Central memory CD4-positive, alpha-beta T cell (primary cell): ENCODE data around the gene LPP.

Experiments
- DNase-seq: peaks from one replicate; pipeline ENCODE4 v3.0.0; 2022

LPP gene

GRCh38 chr3:188573291-188573940 lies 419.5 kb downstream of the LPP start:
- DNase-seq: no peak

- no peak for DNase-seq
Measured at GRCh38 chr3:188573956-188574355, 420.0 kb downstream of the LPP start.

GRCh38 chr3:188574885-188575284 lies 420.9 kb downstream of the LPP start:
- DNase-seq: no peak

GRCh38 chr3:188575501-188575900 lies 421.5 kb downstream of the LPP start:
- DNase-seq: no peak

- DNase-seq: no peak
Measured at GRCh38 chr3:188577539-188577938, 423.6 kb downstream of the LPP start.

GRCh38 chr3:188578576-188579363 lies 424.8 kb downstream of the LPP start:
- DNase-seq: no peak

GRCh38 chr3:188580223-188580622 lies 426.3 kb downstream of the LPP start:
- no peak for DNase-seq

- DNase-seq: no peak
Measured at GRCh38 chr3:188580659-188581058, 426.7 kb downstream of the LPP start.

- DNase-seq: no peak
Measured at GRCh38 chr3:188581365-188581764, 427.4 kb downstream of the LPP start.

- DNase-seq: no peak
Measured at GRCh38 chr3:188581792-188582191, 427.8 kb downstream of the LPP start.

GRCh38 chr3:188583341-188584161 lies 429.6 kb downstream of the LPP start:
- no peak for DNase-seq

GRCh38 chr3:188584162-188584529 lies 430.2 kb downstream of the LPP start:
- no peak for DNase-seq

GRCh38 chr3:188584958-188585689 lies 431.2 kb downstream of the LPP start:
- DNase-seq: no peak

- no peak for DNase-seq
Measured at GRCh38 chr3:188589071-188589470, 435.1 kb downstream of the LPP start.

GRCh38 chr3:188589771-188590170 lies 435.8 kb downstream of the LPP start:
- no peak for DNase-seq

- DNase-seq: no peak
Measured at GRCh38 chr3:188590557-188590956, 436.6 kb downstream of the LPP start.

- DNase-seq: no peak
Measured at GRCh38 chr3:188594139-188594538, 440.2 kb downstream of the LPP start.

- DNase-seq: no peak
Measured at GRCh38 chr3:188595890-188596376, 442.0 kb downstream of the LPP start.

- DNase-seq: no peak
Measured at GRCh38 chr3:188598894-188599293, 444.9 kb downstream of the LPP start.

GRCh38 chr3:188602111-188602510 lies 448.2 kb downstream of the LPP start:
- no peak for DNase-seq

GRCh38 chr3:188602620-188603019 lies 448.7 kb downstream of the LPP start:
- DNase-seq: no peak

- DNase-seq: no peak
Measured at GRCh38 chr3:188604651-188605050, 450.7 kb downstream of the LPP start.

GRCh38 chr3:188605231-188605630 lies 451.3 kb downstream of the LPP start:
- DNase-seq: no peak
